Hypothalamus (tissue), 51 donors: ENCODE measurements around the gene ANGPTL4.
A peak's percentile ranks its signal among the peaks of the same experiment; 100 is the strongest.
"Not testable (repeated sequence)": the region's sequence is repeated elsewhere in the genome, so short reads cannot be mapped to it uniquely, and the experiment has no call there.

Experiments
- DNase-seq, 51 donors: peaks; one replicate each; lab custom pipeline; 2025; lab: John Stamatoyannopoulos, UW

Gene ANGPTL4

DNA sequence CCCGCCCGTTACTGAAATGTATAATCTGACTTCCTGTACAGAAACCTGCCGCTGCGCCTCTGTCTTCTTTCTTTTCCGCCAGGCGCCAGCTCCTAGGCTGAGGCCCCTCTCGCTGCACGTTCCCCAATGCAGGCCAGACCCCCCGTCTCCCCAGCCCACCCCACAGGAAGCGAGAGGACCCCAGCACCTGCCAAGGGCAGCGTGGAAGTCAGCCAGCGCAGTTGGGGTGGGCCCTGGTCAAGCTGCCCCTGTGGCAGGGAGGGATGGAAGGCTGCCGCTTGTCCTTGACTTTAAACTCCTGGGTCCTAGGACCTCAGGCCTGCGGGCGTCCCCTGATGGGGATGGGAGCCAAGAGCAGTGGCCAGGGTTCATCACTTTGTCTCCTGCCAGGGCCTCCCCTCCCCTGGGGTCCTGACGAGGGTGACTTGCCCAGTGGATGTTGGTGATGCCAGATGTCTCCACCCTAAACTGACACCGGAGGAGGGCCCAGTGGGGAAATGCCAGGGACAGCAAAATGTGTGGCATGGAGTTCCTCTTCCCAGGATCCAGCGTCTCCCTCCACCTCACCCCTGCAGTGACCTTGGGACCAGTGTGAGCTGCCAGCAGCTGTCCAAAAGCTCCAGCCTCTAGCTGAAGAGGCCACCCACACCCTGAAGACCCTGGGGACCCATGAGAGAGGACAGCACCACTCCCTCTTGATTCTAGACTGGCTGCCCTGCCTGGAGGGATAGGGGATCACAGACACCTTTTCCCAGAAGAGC is 40.6 kb downstream of the ANGPTL4 start:
- DNase-seq: no peak

DNA sequence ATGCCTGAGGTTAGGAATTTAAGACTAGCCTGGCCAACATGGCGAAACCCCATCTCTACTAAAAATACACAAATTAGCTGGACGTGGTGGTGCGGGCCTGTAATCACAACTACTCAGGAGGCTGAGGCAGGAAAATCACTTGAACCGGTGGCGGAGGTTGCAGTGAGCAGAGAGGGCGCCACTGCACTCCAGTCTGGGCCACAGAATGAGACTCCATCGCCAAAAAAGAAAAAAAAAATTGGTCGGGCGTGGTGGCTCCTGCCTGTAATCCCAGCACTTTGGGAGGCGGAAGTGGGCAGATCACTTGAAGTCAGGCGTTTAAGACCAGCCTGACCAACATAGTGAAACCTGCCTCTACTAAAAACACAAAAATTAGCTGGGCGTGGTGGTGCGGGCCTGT is 46.8 kb downstream of the ANGPTL4 start:
- not testable (repeated sequence) for DNase-seq

DNA sequence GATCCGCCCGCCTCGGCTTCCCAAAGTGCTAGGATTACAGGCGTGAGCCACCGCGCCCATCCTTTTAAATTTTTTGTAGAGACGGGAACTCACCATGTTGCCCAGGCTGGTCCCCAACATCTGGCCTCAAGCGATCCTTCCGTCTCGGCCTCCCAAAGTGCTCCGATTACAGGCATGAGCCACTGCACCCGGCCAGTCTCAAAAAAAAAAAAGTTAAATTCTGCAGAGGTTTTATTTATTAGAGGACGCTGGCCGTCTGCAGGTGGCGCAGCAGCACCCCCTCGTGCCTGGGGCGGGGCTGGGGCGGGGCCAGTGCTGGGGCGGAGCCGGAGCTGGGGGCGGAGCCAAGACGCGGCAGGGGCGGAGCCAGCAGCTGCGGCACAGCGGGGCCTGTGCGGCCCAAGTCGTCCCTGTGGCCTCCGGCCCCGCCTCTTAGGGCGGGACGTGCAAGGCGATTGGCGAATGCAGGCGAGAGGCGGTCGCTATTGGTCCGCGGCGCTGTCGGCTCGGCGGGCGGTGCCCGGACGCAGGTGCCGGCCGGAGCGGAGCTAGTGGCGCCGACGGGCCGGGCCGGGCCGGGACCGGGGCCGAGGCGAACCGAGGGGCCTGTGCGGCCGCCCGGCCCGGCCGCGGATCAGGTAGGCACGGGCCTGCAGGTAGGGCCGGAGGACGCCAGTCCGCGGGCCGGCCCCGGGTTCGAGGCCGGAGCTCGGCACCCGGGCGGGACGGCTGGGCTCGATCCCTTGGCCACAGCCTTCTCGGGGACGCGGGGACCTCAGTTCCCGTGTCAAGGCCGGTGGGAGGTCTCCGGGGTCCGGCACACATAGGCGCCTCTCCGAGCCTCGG is 49.1 kb downstream of the ANGPTL4 start, which contains the start of gene MARCHF2:
TSS of gene MARCHF2 (plus strand) at position 523 of the 846 bp plus-strand sequence. CDS start 8,536 bp downstream, outside the sequence.
- DNase-seq: peak; percentile 17 to 98 (median 94)

DNA sequence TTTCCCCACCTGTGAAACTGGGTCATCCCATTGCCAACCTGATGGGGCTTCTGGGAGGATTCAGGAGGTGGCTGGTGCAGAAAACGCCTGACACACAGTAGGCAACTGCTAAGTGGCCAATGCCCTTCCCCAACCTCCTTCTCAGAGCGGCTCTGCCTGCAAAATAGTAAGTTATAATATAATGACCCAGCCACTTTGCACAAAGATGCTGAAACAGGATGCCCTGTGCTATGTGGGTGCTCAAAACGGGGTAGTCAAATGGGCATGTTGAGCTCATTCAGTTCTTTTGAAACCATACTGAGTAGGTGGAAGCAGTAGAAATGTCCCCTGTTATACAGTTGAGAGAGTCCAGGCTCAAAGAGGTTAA is 49.7 kb downstream of the ANGPTL4 start:
- no peak for DNase-seq

DNA sequence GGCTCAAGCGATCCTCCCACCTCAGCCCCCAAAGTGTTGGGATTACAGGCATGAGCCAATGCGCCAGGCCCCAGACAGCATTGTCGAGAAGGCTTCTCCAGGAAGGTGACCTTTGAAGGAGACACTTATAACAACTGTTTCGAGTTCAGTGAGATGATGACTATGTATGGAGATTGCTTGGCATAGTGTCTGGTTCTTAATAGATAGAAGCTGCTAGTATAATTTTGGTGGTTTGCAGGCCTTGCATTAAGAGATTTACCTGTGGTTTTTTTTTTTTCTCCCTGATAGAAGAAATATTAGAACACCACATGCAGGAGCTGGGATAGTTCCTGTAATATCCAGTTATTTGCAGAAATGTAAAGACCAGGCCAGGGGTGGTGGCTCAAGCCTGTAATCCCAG is 52.8 kb downstream of the ANGPTL4 start:
- DNase-seq: no peak

DNA sequence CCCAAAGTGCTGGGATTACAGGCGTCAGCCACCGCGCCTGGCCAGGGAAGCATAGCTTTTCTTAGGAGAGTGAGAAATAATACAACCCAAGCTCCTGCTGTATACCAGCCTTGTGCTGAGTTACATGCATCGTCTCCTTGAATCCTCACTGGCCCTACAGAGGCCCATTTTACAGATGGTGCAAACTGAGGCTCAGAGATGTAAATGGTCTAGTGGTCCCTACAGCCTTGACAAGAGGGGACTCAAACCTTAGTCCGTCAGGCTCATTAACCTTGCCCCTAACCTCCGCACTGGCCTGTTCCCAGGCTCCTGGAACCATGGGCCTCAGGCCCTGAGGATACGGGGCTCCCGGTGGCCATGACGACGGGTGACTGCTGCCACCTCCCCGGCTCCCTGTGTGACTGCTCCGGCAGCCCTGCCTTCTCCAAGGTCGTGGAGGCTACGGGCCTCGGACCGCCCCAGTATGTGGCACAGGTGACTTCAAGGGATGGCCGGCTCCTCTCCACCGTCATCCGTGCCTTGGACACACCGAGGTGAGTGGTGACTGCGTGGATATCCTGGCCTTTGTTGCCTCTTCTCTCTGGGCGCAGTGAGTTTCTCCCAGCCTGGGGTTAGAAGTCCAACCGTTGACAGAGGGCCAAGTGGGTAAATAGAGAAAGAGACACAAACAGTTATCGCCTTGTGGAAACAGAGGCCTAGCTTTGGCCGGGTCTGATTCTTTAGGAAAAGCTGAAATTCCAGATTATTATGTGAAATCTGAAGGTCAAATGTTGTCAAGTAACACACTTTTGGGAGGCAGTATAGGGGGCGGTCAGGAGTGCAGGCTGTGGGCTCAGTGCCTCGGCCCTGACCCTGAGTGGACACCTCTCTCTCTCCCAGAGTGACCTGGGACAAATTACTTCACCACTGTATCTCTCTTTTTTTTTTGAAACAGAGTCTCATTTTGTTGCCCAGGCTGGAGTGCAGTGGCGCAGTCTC is 57.8 kb downstream of the ANGPTL4 start:
- no peak for DNase-seq

DNA sequence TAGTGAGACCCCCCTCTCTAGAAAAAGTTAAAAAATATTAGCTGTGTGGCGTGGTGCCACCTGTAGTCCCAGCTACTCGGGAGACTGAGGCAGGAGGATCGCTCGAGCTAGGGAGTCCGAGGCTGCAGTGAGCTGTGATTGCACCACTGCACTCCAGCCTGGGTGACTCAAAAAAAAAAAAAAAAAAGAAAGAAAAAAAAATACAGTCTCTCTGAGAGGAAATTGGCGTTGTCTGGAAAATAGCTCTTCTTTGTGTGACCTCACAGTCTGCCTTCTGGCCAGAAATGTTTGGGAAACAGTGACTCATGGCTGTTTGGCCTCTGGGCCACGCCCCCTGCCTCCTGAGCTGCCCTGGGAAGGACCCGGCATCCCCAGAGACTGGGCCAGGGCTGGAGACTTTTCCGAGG is 59.9 kb downstream of the ANGPTL4 start:
- DNase-seq: peak in 19 of 51 donors; percentile 3 to 67 (median 18)
